Adrenal gland (tissue), 12 donors: ENCODE data around the gene TNFRSF6B. TPM values are rescaled to one million over a fixed set of nuclear protein-coding genes. Genes with fewer than 3 reads are reported as not detected.

Source experiments
- DNase-seq, 7 donors: peaks; one replicate each; pipeline ENCODE4 v3.0.0-alpha.2; 2019 to 2020
- H3K27ac ChIP-seq, 5 donors: fragments of 200-600 bp; sonication (generic) in 4 of 5; 1 replicate in 3 of 5; 2 replicates in 2 of 5; pipeline versions ENCODE4 v1.5.1 to v1.8.0; 2016 to 2020; ENCODE audit warnings: mild to moderate bottlenecking in 1 of 5
- H3K27me3 ChIP-seq: fragments of 200-600 bp; 2 replicates; pipeline ENCODE4 v1.8.0; 2021
- H3K36me3 ChIP-seq, 2 donors: fragments of 200-600 bp; replicated peaks in 1 of 2; 1 replicate in 1 of 2; 2 replicates in 1 of 2; pipeline versions ENCODE4 v1.5.1 to v1.8.0; 2018 to 2022
- H3K4me1 ChIP-seq, 2 donors: fragments of 200-600 bp; replicated peaks in 1 of 2; 1 replicate in 1 of 2; 2 replicates in 1 of 2; pipeline versions ENCODE4 v1.5.1 to v1.8.0; 2018 to 2021
- H3K4me3 ChIP-seq, 4 donors: fragments of 200-600 bp; sonication (generic) in 3 of 4; one replicate each; pipeline ENCODE4 v1.5.1; 2016 to 2018
- H3K9me3 ChIP-seq, 3 donors: fragments of 200-600 bp; sonication (generic) in 1 of 3; replicated peaks in 1 of 3; 1 replicate in 2 of 3; 2 replicates in 1 of 3; pipeline versions ENCODE4 v1.5.1 to v1.8.0; 2016 to 2021
- CTCF ChIP-seq, 6 experiments: fragments of 450-650 bp in 4 of 6; fragments of 200-600 bp in 2 of 6; sonication (generic) in 1 of 6; IDR thresholded peaks; 1 replicate in 5 of 6; 2 replicates in 1 of 6; pipeline versions ENCODE4 v1.5.1 to v1.8.0; 2016 to 2021; ENCODE audit warnings: antibody characterized with exemption in 6 of 6, mild to moderate bottlenecking in 2 of 6, moderate library complexity in 1 of 6
- POLR2A ChIP-seq, 2 donors: fragments of 450-650 bp; IDR thresholded peaks; one replicate each; pipeline ENCODE4 v1.6.1; 2017; ENCODE audit warnings: antibody characterized with exemption in 2 of 2, mild to moderate bottlenecking in 2 of 2, moderate library complexity in 1 of 2
- WGBS, 4 donors: extraction: QIAGEN DNeasy Blood & Tissue Kit in 2 of 4; methylation state at CpG; one replicate each; pipeline versions ENCODE4 v1.1.5 to v1.1.7; 2013 to 2017; 5-methylcytosine and 5-hydroxymethylcytosine counted together
- intact Hi-C, 2 donors: fragments of 100-400 bp; cut with DNase I; formaldehyde crosslinking; loops; one replicate each; pipeline versions ENCODE4 v1.14.1 to v1.15.0; 2022 to 2023
- polyA plus RNA-seq, 3 donors: library from polyadenylated mRNA; stranded (reverse); fragments of 200-250 nt in 2 of 3; fragments of 350-450 nt in 1 of 3; fragmentation: Illumina TruSeq in 1 of 3; extraction: RNeasy Lipid Tissue Mini Kit (QIAGEN cat#74804) in 1 of 3; gene quantifications; one replicate each; pipeline ENCODE4 v1.2.3, GENCODE V29; 2013 to 2014
- total RNA-seq, 9 donors: library from RNA; depleted of rRNA in 4 of 9; stranded (reverse); fragments of >200 nt in 4 of 9; fragments of 120-200 nt in 1 of 9; fragmentation: NEBNext Ultra II Directional in 1 of 9; extraction: Animal tissue kit (Norgen Biotek cat#: 25700) in 1 of 9; gene quantifications; one replicate each; pipeline versions ENCODE4 v1.1.0 to v1.2.4, GENCODE V29; 2013 to 2023
- donor health status: healthy with polysubstance abuse.
- donor health status: Bipolar disorder and iron deficiency.
- donor health status: DM: yes; HTN: yes; CAD: no.
- donor health status: DM: no; HTN: no; CAD: no.
- donor health status: DM: no; HTN: no; CAD: no.
- donor health status: DM: yes; HTN: yes; CAD: no.

The TNFRSF6B gene
- total and polyA plus RNA-seq, 12 donors, result 0.78 to 43.3 (median 3.2) TPM; not detected in 3

- no peak for DNase-seq
- Histone ChIP-seq H3K4me1 (no peaks in the 10 kb centered on the region), H3K27ac (no peak overlapping the region), H3K9me3 (no peaks in the 10 kb centered on the region), H3K4me3 (no peak overlapping the region), H3K27me3 (no peaks in the 10 kb centered on the region), H3K36me3 (peaks cover 0 to 52% of the 10 kb centered on the region in 2 donors)
- intact Hi-C loops, result no loop called here
- no peak for TF ChIP-seq CTCF (IDR thresholded peaks at IDR 0.05)
- no peak for TF ChIP-seq POLR2A (IDR thresholded peaks at IDR 0.05)
- WGBS, 4 donors, result 87 to 97% (median 94%) methylated on average over 18 to 20 of the region's 20 CpGs
Measured at GRCh38 chr20:63675681-63676368, 20.6 kb upstream of the TNFRSF6B start.

GRCh38 chr20:63678071-63678470, 18.4 kb upstream of the TNFRSF6B start:
- Histone ChIP-seq H3K27me3 (no peaks in the 10 kb centered on the region), H3K36me3 (peaks cover 0 to 42% of the 10 kb centered on the region in 2 donors), H3K4me1 (peaks cover 0 to 16% of the 10 kb centered on the region in 2 donors), H3K27ac (no peak overlapping the region), H3K4me3 (no peak overlapping the region), H3K9me3 (no peaks in the 10 kb centered on the region)
- TF ChIP-seq POLR2A (IDR thresholded peaks at IDR 0.05) (no peak), CTCF (IDR thresholded peaks at IDR 0.05) (no peak)
- no peak for DNase-seq
- 86 to 94% (median 92%) methylated on average over 6 to 13 of the region's 13 CpGs for WGBS, 4 donors
- intact Hi-C loops, result no loop called here

GRCh38 chr20:63678667-63679465, 17.6 kb upstream of the TNFRSF6B start:
- Histone ChIP-seq H3K27ac (no peak overlapping the region), H3K9me3 (no peaks in the 10 kb centered on the region), H3K27me3 (no peaks in the 10 kb centered on the region), H3K36me3 (peaks cover 0 to 38% of the 10 kb centered on the region in 2 donors), H3K4me3 (no peak overlapping the region), H3K4me1 (peaks cover 0 to 16% of the 10 kb centered on the region in 2 donors)
- DNase-seq, result no peak
- intact Hi-C loops, result no loop called here
- 86 to 91% (median 91%) methylated on average over 22 to 38 of the region's 38 CpGs for WGBS, 4 donors
- TF ChIP-seq POLR2A (IDR thresholded peaks at IDR 0.05) (no peak), CTCF (IDR thresholded peaks at IDR 0.05) (no peak)

GRCh38 chr20:63679799-63680305, 16.6 kb upstream of the TNFRSF6B start:
- Histone ChIP-seq H3K4me3 (no peak overlapping the region), H3K9me3 (no peaks in the 10 kb centered on the region), H3K4me1 (peaks cover 0 to 16% of the 10 kb centered on the region in 2 donors), H3K36me3 (peaks cover 0 to 30% of the 10 kb centered on the region in 2 donors), H3K27ac (no peak overlapping the region), H3K27me3 (no peaks in the 10 kb centered on the region)
- no peak for TF ChIP-seq POLR2A (IDR thresholded peaks at IDR 0.05)
- TF ChIP-seq CTCF (IDR thresholded peaks at IDR 0.05), result no peak
- WGBS, 4 donors, result 96 to 98% (median 96%) methylated on average over 12 to 19 of the region's 19 CpGs
- intact Hi-C loops, result no loop called here
- DNase-seq, result no peak
